NT2/D1 (cell line): ENCODE measurements around the gene PIRT.

Experiments
- SUZ12 ChIP-seq: IDR thresholded peaks from 2 replicates; pipeline ENCODE4 v1.6.1; 2011; ENCODE audit not compliant: insufficient read length, insufficient read depth; ENCODE audit errors: extremely low read depth
- YY1 ChIP-seq: IDR thresholded peaks from 2 replicates; pipeline ENCODE4 v1.6.1; 2011; ENCODE audit not compliant: insufficient read length, insufficient read depth
- ZNF274 ChIP-seq: IDR thresholded peaks from 2 replicates; pipeline ENCODE4 v1.6.1; 2011; ENCODE audit warnings: mild to moderate bottlenecking, low read depth, low read length

DNA sequence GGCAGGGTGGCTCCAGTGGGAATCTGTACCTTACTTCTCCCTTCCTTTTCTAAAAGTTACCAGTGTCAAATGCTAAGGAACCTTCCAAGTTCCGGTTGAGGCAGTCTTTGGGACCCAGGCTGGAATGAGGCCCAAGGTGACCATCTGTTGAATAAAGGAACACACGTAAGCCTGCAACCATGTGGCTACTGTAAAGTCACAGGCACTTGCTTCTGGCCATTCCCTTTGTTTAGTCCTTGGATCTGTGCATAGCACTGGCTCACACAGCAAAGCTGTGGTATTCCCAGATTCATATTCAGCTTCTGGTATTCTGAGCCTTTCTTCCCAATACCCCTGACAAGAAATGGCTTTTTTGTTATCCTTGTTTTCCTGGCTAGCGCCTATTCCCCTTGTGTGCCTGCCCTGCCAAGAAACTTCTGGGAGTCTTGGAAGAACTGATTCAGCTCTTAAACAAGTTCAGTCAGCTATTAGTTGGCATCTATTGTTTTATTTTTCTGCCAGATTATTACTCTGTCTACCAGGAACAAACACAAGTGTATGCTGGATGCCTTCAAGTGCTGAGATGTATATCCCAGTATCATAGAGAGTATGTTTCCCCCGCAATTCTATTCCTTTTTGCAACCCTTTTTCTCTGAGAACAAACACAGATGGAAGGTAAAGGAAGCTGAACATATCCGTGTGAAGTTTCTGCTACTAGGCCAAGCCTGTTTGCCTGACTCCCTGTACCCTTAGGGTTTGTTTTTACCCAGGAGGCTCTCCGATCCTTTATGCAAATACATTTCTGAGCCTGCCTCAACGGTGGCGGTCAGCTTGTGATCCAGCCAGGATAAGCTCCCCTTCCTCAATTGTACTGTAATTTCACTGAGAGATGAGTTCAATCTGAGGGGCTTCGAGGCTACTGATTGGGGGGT is 47.1 kb downstream of the PIRT start:
- TF ChIP-seq YY1 (no peak), ZNF274 (no peak), SUZ12 (no peak)
